Loucy (cell line): ENCODE results near the gene N4BP2L1.

ENCODE experiments used
- H2AFZ ChIP-seq: fragments of 200-600 bp; sonication (generic); 2 replicates; pipeline ENCODE4 v1.6.0; 2016; ENCODE audit warnings: antibody characterized with exemption, mild to moderate bottlenecking, low read length, moderate library complexity
- H3F3A ChIP-seq: fragments of 200-600 bp; 2 replicates; pipeline ENCODE4 v1.6.0; 2016; ENCODE audit warnings: antibody characterized with exemption, low read depth, mild to moderate bottlenecking
- H3K27me3 ChIP-seq: fragments of 200-600 bp; sonication (generic); 2 replicates; pipeline ENCODE4 v1.6.1; 2014; ENCODE audit warnings: low read length, mild to moderate bottlenecking; ENCODE audit not compliant: insufficient read depth, poor library complexity, severe bottlenecking
- H3K36me3 ChIP-seq: fragments of 200-600 bp; sonication (generic); 2 replicates; pipeline ENCODE4 v1.6.1; 2016; ENCODE audit warnings: low read length; ENCODE audit not compliant: insufficient read depth
- H3K4me1 ChIP-seq: fragments of 200-600 bp; sonication (generic); 2 replicates; pipeline ENCODE4 v1.5.1; 2014; ENCODE audit warnings: low read length, mild to moderate bottlenecking; ENCODE audit not compliant: insufficient read depth, poor library complexity, severe bottlenecking
- H3K4me2 ChIP-seq: fragments of 200-600 bp; sonication (generic); 2 replicates; pipeline ENCODE4 v1.6.0; 2014; ENCODE audit warnings: antibody characterized with exemption, low read length, low read depth, mild to moderate bottlenecking; ENCODE audit not compliant: poor library complexity, severe bottlenecking
- H3K4me3 ChIP-seq: fragments of 200-600 bp; sonication (generic); 2 replicates; pipeline ENCODE4 v1.5.1; 2014; ENCODE audit warnings: low read length, mild to moderate bottlenecking, mixed read lengths; ENCODE audit not compliant: poor library complexity, severe bottlenecking
- H3K79me2 ChIP-seq: fragments of 200-600 bp; sonication (generic); 2 replicates; pipeline ENCODE4 v1.6.1; 2014; ENCODE audit warnings: low read length; ENCODE audit not compliant: insufficient read depth
- H3K9ac ChIP-seq: fragments of 200-600 bp; sonication (generic); 2 replicates; pipeline ENCODE4 v1.6.0; 2014; ENCODE audit warnings: mild to moderate bottlenecking, low read depth, low read length, moderate library complexity; ENCODE audit not compliant: poor library complexity, severe bottlenecking
- H3K9me2 ChIP-seq: fragments of 200-600 bp; sonication (generic); replicated peaks from 2 replicates; pipeline ENCODE4 v1.6.1; 2016; ENCODE audit warnings: low read depth, low read length, mixed read lengths
- H3K9me3 ChIP-seq: fragments of 200-600 bp; sonication (generic); 2 replicates; pipeline ENCODE4 v1.6.1; 2014; ENCODE audit warnings: mild to moderate bottlenecking, antibody characterized with exemption, low read length, low read depth; ENCODE audit not compliant: insufficient read depth
- H4K20me1 ChIP-seq: fragments of 200-600 bp; sonication (generic); 2 replicates; pipeline ENCODE4 v1.6.0; 2014; ENCODE audit warnings: antibody characterized with exemption, low read length, mild to moderate bottlenecking; ENCODE audit not compliant: insufficient read depth, poor library complexity, severe bottlenecking
- CTCF ChIP-seq: fragments of 200-600 bp; sonication (generic); conservative IDR thresholded peaks from 2 replicates; pipeline ENCODE4 v1.5.1; 2014; ENCODE audit warnings: mild to moderate bottlenecking, antibody characterized with exemption, low read length
- EZH2phosphoT487 ChIP-seq: fragments of 200-600 bp; IDR thresholded peaks from 2 replicates; pipeline ENCODE4 v1.6.1; 2018; ENCODE audit warnings: antibody characterized with exemption, mild to moderate bottlenecking, moderate library complexity, borderline replicate concordance

The N4BP2L1 gene

DNA sequence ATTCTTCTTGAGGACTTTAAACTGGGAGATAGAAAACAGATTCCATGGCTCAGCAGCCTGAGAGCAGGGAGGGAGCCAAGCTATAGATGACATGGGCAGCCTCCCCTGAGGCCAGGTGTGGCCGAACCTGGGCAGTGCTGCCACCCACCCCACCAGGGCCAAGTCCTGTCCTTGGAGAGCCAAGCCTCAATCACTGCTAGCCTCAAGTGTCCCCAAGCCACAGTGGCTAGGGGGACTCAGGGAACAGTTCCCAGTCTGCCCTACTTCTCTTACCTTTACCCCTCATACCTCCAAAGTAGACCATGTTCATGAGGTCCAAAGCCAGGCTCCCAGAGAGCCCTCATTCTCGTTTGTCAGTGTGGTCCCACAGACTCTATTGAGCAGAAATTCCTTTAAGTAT, 8.1 kb downstream of the N4BP2L1 start:
- no peak overlapping the region for H3K4me2 ChIP-seq
- H3K36me3 ChIP-seq, result peaks cover 8% of the 10 kb centered on the region; the same call in 1 of the 2 replicates
- no peaks in the 10 kb centered on the region for H3F3A ChIP-seq
- H3K9ac ChIP-seq, result no peak overlapping the region
- peaks cover 8% of the 10 kb centered on the region for H4K20me1 ChIP-seq
- H3K27me3 ChIP-seq, result no peaks in the 10 kb centered on the region
- H2AFZ ChIP-seq, result no peak overlapping the region
- no peak overlapping the region for H3K4me3 ChIP-seq
- H3K79me2 ChIP-seq, result peaks cover 43% of the 10 kb centered on the region
- H3K9me3 ChIP-seq, result no peaks in the 10 kb centered on the region; the same call in 1 of the 2 replicates
- no peaks in the 10 kb centered on the region for H3K9me2 ChIP-seq
- H3K4me1 ChIP-seq, result peaks cover 29% of the 10 kb centered on the region
- TF ChIP-seq EZH2phosphoT487 (no peak), CTCF (no peak)

GRCh38 chr13:32417995-32418394, 9.9 kb downstream of the N4BP2L1 start:
- H3K9me2 ChIP-seq, result no peaks in the 10 kb centered on the region
- no peak overlapping the region for H2AFZ ChIP-seq
- no peaks in the 10 kb centered on the region for H3F3A ChIP-seq
- no peaks in the 10 kb centered on the region for H4K20me1 ChIP-seq
- TF ChIP-seq EZH2phosphoT487 (no peak), CTCF (no peak)
- H3K36me3 ChIP-seq, result peaks cover 8% of the 10 kb centered on the region; the same call in 1 of the 2 replicates
- peaks cover 25% of the 10 kb centered on the region for H3K79me2 ChIP-seq
- H3K4me3 ChIP-seq, result no peak overlapping the region
- H3K9me3 ChIP-seq, result no peaks in the 10 kb centered on the region; the same call in 1 of the 2 replicates
- H3K9ac ChIP-seq, result no peak overlapping the region
- H3K4me2 ChIP-seq, result no peak overlapping the region
- H3K27me3 ChIP-seq, result no peaks in the 10 kb centered on the region
- H3K4me1 ChIP-seq, result peaks cover 10% of the 10 kb centered on the region

- TF ChIP-seq EZH2phosphoT487 (no peak), CTCF (peak; percentile 74)
- Histone ChIP-seq H3K4me2 (no peak overlapping the region), H3K9ac (no peak overlapping the region), H3K79me2 (peaks cover 4% of the 10 kb centered on the region; the same call in 1 of the 2 replicates), H3K9me3 (no peaks in the 10 kb centered on the region; the same call in 1 of the 2 replicates), H3K4me1 (peaks cover under 1% of the 10 kb centered on the region), H3F3A (no peaks in the 10 kb centered on the region), H3K27me3 (no peaks in the 10 kb centered on the region), H3K9me2 (no peaks in the 10 kb centered on the region), H3K4me3 (no peak overlapping the region), H4K20me1 (no peaks in the 10 kb centered on the region), H3K36me3 (peaks cover 4% of the 10 kb centered on the region; the same call in 1 of the 2 replicates), H2AFZ (no peak overlapping the region)
Measured at GRCh38 chr13:32415019-32415418, 12.9 kb downstream of the N4BP2L1 start.
